K562 (cell line): ENCODE results near the gene C11orf58. TPM values are rescaled to one million over a fixed set of nuclear protein-coding genes. Genes with fewer than 3 reads are reported as not detected.
A peak's percentile ranks its signal among the peaks of the same experiment; 100 is the strongest.

ENCODE experiments used
- ATAC-seq: fragments of 200-7000 bp; cut with Tn5 transposase; 3 replicates; pipeline ENCODE4 v1.9.1; 2020; ENCODE audit warnings: moderate library complexity
- BruUV-seq: library from RNA; stranded (reverse); fragments of 400-500 nt; replicated peaks from 2 replicates; lab custom pipeline; 2021; lab: Mats Ljungman, UMichigan
- CTCF ChIA-PET: fragments of 300-600 bp; formaldehyde crosslinking; extraction: SDS; loops from one replicate; lab custom pipeline; 2021; ENCODE audit warnings: low intra/inter-chr PET ratio; lab: Yijun Ruan, JAX
- POLR2A ChIA-PET: fragments of 300-600, 350-650 bp; sonication (Branson Sonifier 250); formaldehyde crosslinking; extraction: SDS; loops from one replicate; lab custom pipeline; 2021; ENCODE audit warnings: antibody characterized with exemption, inconsistent platforms; lab: Yijun Ruan, JAX
- DNase-seq, 4 experiments: peaks; one replicate each; pipeline versions ENCODE4 v3.0.0 to v3.0.0-alpha.2; 2011 to 2018; ENCODE audit warnings: low spot score in 3 of 4, mixed read lengths in 3 of 4; ENCODE audit errors: extremely low read depth in 1 of 4
- FAIRE-seq: peaks from 2 replicates; lab custom pipeline; 2011; peaks lifted over from hg19 to GRCh38; lab: Jason Lieb, UNC
- H2AFZ ChIP-seq: 2 replicates; pipeline ENCODE4 v1.6.0; 2011; ENCODE audit warnings: low read depth, low read length, control low read depth, inconsistent platforms
- H3K27ac ChIP-seq: fragments of 200-600 bp; 3 replicates; pipeline ENCODE4 v1.8.0; 2011; ENCODE audit warnings: low read depth, mild to moderate bottlenecking, control low read depth, inconsistent platforms, low read length, moderate library complexity, mixed read lengths; ENCODE audit errors: extremely low read depth
- H3K27me3 ChIP-seq, 2 experiments: fragments of 300-600 bp in 1 of 2; 2 replicates in 1 of 2; 3 replicates in 1 of 2; pipeline versions ENCODE4 v1.6.0 to v1.8.0; 2011; ENCODE audit warnings: inconsistent platforms in 2 of 2, low read length in 2 of 2, mild to moderate bottlenecking in 1 of 2, mixed read lengths in 1 of 2, moderate library complexity in 1 of 2; ENCODE audit not compliant: control insufficient read depth in 2 of 2, insufficient read depth in 2 of 2
- H3K36me3 ChIP-seq: fragments of 300-600 bp; 3 replicates; pipeline ENCODE4 v1.8.0; 2011; ENCODE audit warnings: mild to moderate bottlenecking, low read length, inconsistent platforms; ENCODE audit not compliant: control insufficient read depth, insufficient read depth
- H3K4me1 ChIP-seq, 2 experiments: fragments of 200-600 bp in 1 of 2; replicated peaks in 1 of 2; 2 replicates in 1 of 2; 3 replicates in 1 of 2; pipeline versions ENCODE4 v1.5.1 to v1.8.0; 2011; ENCODE audit warnings: inconsistent platforms in 2 of 2, low read length in 2 of 2, mild to moderate bottlenecking in 1 of 2, mixed read lengths in 1 of 2, moderate library complexity in 1 of 2; ENCODE audit not compliant: control insufficient read depth in 2 of 2, insufficient read depth in 2 of 2
- H3K4me2 ChIP-seq: 2 replicates; pipeline ENCODE4 v1.6.1; 2011; ENCODE audit warnings: low read length, control low read depth, inconsistent platforms, mixed read lengths; ENCODE audit not compliant: insufficient read depth
- H3K4me3 ChIP-seq: fragments of 200-600 bp; sonication (generic), shearing (Covaris generic); 2 replicates; pipeline ENCODE4 v1.5.1; 2016; ENCODE audit warnings: control low read depth, inconsistent platforms
- H3K79me2 ChIP-seq: fragments of 200-600 bp; 3 replicates; pipeline ENCODE4 v1.8.0; 2011; ENCODE audit warnings: low read length, inconsistent platforms; ENCODE audit not compliant: control insufficient read depth, insufficient read depth
- H3K9ac ChIP-seq, 2 experiments: 2 replicates each; pipeline versions ENCODE4 v1.6.0 to v1.6.1; 2011; ENCODE audit warnings: low read depth in 2 of 2, low read length in 2 of 2, control low read depth in 1 of 2, inconsistent platforms in 1 of 2, mild to moderate bottlenecking in 1 of 2, mixed read lengths in 1 of 2; ENCODE audit not compliant: insufficient read depth in 1 of 2
- H3K9me1 ChIP-seq: one replicate; pipeline ENCODE4 v1.6.0; 2011; ENCODE audit warnings: inconsistent platforms, mild to moderate bottlenecking, low read length, moderate library complexity; ENCODE audit not compliant: control insufficient read depth, insufficient read depth
- H3K9me3 ChIP-seq: replicated peaks from 2 replicates; pipeline ENCODE4 v1.5.1; 2011; ENCODE audit warnings: low read depth, low read length, inconsistent platforms; ENCODE audit not compliant: control insufficient read depth, insufficient read depth
- H4K20me1 ChIP-seq: replicated peaks from 2 replicates; pipeline ENCODE4 v1.6.1; 2011; ENCODE audit warnings: low read length, inconsistent platforms, mixed read lengths; ENCODE audit not compliant: control insufficient read depth, insufficient read depth
- HDAC6 ChIP-seq: IDR thresholded peaks from 2 replicates; pipeline ENCODE4 v1.6.1; 2012; ENCODE audit warnings: low read depth, mild to moderate bottlenecking, control low read depth, inconsistent platforms, low read length, moderate library complexity
- HMGN3 ChIP-seq: IDR thresholded peaks from 2 replicates; pipeline ENCODE4 v1.6.1; 2011; ENCODE audit warnings: borderline replicate concordance, low read depth, mild to moderate bottlenecking, mixed read lengths, low read length; ENCODE audit not compliant: insufficient read length; ENCODE audit errors: extremely low read depth
- L3MBTL2 ChIP-seq: fragments of 450-650 bp; IDR thresholded peaks from 2 replicates; pipeline ENCODE4 v1.6.1; 2016; ENCODE audit warnings: mild to moderate bottlenecking, moderate library complexity
- MAFK ChIP-seq: IDR thresholded peaks from 2 replicates; pipeline ENCODE4 v1.6.1; 2011; ENCODE audit warnings: low read length, improper control_type of control experiment
- MYBL2 ChIP-seq, 2 experiments: fragments of 450-650 bp in 1 of 2; sonication (generic) in 1 of 2; formaldehyde crosslinking in 1 of 2; IDR thresholded peaks; 2 replicates each; pipeline versions ENCODE4 v1.6.1 to v1.8.1; 2017 to 2022; ENCODE audit warnings: borderline replicate concordance in 1 of 2, inconsistent platforms in 1 of 2, low read depth in 1 of 2, mild to moderate bottlenecking in 1 of 2, missing genetic modification reagents in 1 of 2, moderate library complexity in 1 of 2
- SP1 ChIP-seq: sonication (generic); formaldehyde crosslinking; IDR thresholded peaks from 2 replicates; pipeline ENCODE4 v1.8.1; 2022; ENCODE audit warnings: mild to moderate bottlenecking, missing genetic modification reagents
- ZFX ChIP-seq: sonication (generic); formaldehyde crosslinking; IDR thresholded peaks from 2 replicates; pipeline ENCODE4 v1.8.0; 2022; ENCODE audit warnings: mild to moderate bottlenecking, missing genetic modification reagents, moderate library complexity
- ZNF445 ChIP-seq: fragments of 250-450 bp; sonication (Bioruptor Pico); IDR thresholded peaks from 2 replicates; pipeline ENCODE4 v1.4.0; 2020; ENCODE audit warnings: low read depth, mild to moderate bottlenecking, moderate library complexity
- ZNF79 ChIP-seq: fragments of 250-450 bp; sonication (Bioruptor Pico); IDR thresholded peaks from 2 replicates; pipeline ENCODE4 v1.4.0; 2020; ENCODE audit warnings: low read depth, mild to moderate bottlenecking, moderate library complexity
- WGBS: fragments of 100-300 bp; shearing (Covaris generic); methylation state at CpG from one replicate; pipeline ENCODE4 v1.1.6; 2016; ENCODE audit warnings: low coverage, mixed read lengths; ENCODE audit not compliant: insufficient coverage; ENCODE audit errors: missing lambda C conversion rate; 5-methylcytosine and 5-hydroxymethylcytosine counted together
- in situ Hi-C: fragments of 300-500 bp; cut with MboI; formaldehyde crosslinking; loops from 4 replicates; pipeline ENCODE4 v1.15.0; 2018; ENCODE audit warnings: inconsistent platforms, mixed read lengths
- intact Hi-C: fragments of 100-400 bp; cut with micrococcal nuclease; formaldehyde crosslinking; loops from 2 replicates; pipeline ENCODE4 v1.14.2; 2022
- polyA plus RNA-seq, 8 experiments: library from polyadenylated mRNA; depleted of rRNA in 4 of 8; stranded (reverse) in 5 of 8; unstranded in 3 of 8; fragments of >200 nt; fragmentation: Nextera tagmentation in 2 of 8; fragmentation: Illumina TruSeq in 1 of 8; extraction: Ambion mirVana in 2 of 8; extraction: Trizol in 1 of 8; gene quantifications; 2 replicates each; pipeline versions ENCODE4 v1.2.1 to v1.2.3, GENCODE V29; 2011 to 2014; ENCODE audit warnings: inconsistent platforms in 1 of 8, missing spikeins in 1 of 8
- total RNA-seq, 7 experiments: library from RNA; depleted of rRNA in 6 of 7; stranded (reverse); fragments of >200 nt in 6 of 7; fragmentation: Illumina TruSeq in 2 of 7; extraction: Trizol in 2 of 7; gene quantifications; 2 replicates each; pipeline versions ENCODE4 v1.2.1 to v1.2.3, GENCODE V29; 2011 to 2021; ENCODE audit warnings: low replicate concordance in 1 of 7
- TF ChIP-seq, protein P1 (sequence below): sonication (generic); formaldehyde crosslinking; IDR thresholded peaks from 2 replicates; pipeline ENCODE4 v1.8.1; 2023; ENCODE audit warnings: mild to moderate bottlenecking, missing genetic modification reagents, moderate library complexity
- TF ChIP-seq, protein P2 (sequence below), 2 experiments: fragments of 450-650 bp in 1 of 2; sonication (generic) in 1 of 2; formaldehyde crosslinking in 1 of 2; IDR thresholded peaks in 1 of 2; conservative IDR thresholded peaks in 1 of 2; 2 replicates each; pipeline versions ENCODE4 v1.6.1 to v1.8.1; 2016 to 2023; ENCODE audit warnings: mild to moderate bottlenecking in 2 of 2, moderate library complexity in 2 of 2, inconsistent platforms in 1 of 2, missing genetic modification reagents in 1 of 2
- TF ChIP-seq, protein P3 (sequence below): fragments of 450-650 bp; formaldehyde crosslinking; IDR thresholded peaks from 2 replicates; pipeline ENCODE4 v1.4.0; 2020; ENCODE audit warnings: mild to moderate bottlenecking, moderate library complexity
- TF ChIP-seq, protein P4 (sequence below): sonication (generic); formaldehyde crosslinking; IDR thresholded peaks from 2 replicates; pipeline ENCODE4 v1.4.0; 2020; ENCODE audit warnings: mild to moderate bottlenecking, missing genetic modification reagents

C11orf58 gene
- total and polyA plus RNA-seq, 9 of the 15 experiments (the other 6 are each of a cell fraction or from before 2014, with no cell fraction given) = 104 to 421 (median 247) TPM

DNA sequence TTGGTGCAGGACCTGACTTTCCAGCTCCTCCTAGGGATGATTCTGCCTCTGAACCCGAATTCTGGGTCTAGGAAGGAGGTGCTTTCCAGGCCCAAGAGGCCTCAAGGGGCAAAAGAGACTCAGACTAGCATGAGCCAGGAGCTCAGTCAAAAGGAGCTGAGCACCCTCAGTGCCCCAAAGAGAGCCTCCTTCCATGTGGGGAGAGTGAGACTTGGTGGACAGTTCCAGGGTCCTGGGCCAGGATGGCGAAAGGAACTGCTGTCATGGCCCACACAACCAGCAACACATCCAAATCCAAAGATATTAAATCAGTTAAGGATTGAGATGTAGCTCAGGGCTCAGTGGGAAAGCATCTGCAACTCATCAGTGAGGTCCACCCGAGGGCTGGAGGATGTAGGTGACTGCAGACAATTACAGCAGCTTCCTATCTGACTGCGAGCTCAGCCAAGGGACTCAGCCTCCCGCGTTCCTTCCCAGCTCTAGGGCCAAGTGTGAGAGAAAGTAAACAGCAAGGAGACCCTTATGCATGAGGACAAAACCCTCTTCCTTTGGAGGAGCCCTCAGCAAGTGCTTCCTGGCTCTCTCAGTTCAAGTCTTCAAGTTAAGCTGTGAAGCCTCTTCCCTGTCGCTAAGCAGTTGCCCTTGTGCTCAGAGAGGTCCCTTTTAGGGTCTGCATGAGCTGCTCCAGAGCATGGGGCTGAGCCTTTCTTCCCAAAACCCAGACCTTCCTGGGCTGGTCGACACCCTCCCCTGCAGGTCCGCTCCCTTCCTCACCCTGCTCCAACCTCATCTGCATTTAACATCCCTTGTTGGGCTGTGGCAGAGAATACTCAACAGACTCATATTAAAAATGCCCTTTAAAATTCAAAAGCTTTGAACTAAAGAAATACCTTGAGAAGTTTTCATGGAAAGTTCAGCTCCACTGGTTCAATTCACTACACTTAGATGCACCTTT lies 35.8 kb downstream of the C11orf58 start:
- CTCF ChIA-PET = no interaction called here
- ATAC-seq (no peak), FAIRE-seq (no peak), DNase-seq (peak in 1 of 4 experiments; percentile 3)
- H3K4me1 ChIP-seq = peaks cover 5 to 6% of the 10 kb centered on the region in 2 experiments; a peak in 3 of 5 replicates
- H4K20me1 ChIP-seq = no peaks in the 10 kb centered on the region; the same call in 1 of the 2 replicates
- H2AFZ ChIP-seq = no peak overlapping the region
- H3K4me3 ChIP-seq = no peak overlapping the region
- H3K79me2 ChIP-seq = no peaks in the 10 kb centered on the region
- no peak overlapping the region for H3K27ac ChIP-seq
- intact Hi-C loops (loop anchor here (10.0 kb wide), 1 partner anchor 149 kb away; no protein-coding TSS in a partner anchor), in situ Hi-C loops (no loop called here)
- H3K9me1 ChIP-seq = no peaks in the 10 kb centered on the region
- WGBS = 2% methylated on average over 9 of the region's 9 CpGs
- no peaks in the 10 kb centered on the region for H3K9me3 ChIP-seq
- POLR2A ChIA-PET = interaction anchor here (3.2 kb wide), 1 partner anchor 12 kb away, joined by 15 read pairs; no protein-coding TSS in a partner anchor
- no peak overlapping the region for H3K9ac ChIP-seq
- H3K4me2 ChIP-seq = no peak overlapping the region
- no peaks in the 10 kb centered on the region for H3K36me3 ChIP-seq
- no TSS peak for BruUV-seq
- peaks cover 30 to 59% of the 10 kb centered on the region in 2 experiments for H3K27me3 ChIP-seq
- TF ChIP-seq ZNF79 (CRISPR knock-in tag) (no peak), L3MBTL2 (no peak), ZFX (no peak), HMGN3 (no peak), HDAC6 (no peak), SP1 (no peak), MAFK (no peak), ZNF445 (no peak), MYBL2 (IDR thresholded peaks at IDR 0.05; ENCODE audit: low read depth) (no peak), MYBL2 (CRISPR knock-in tag; IDR thresholded peaks at IDR 0.05; ENCODE audit: borderline replicate concordance) (no peak)
- TF ChIP-seq, protein P1, sequence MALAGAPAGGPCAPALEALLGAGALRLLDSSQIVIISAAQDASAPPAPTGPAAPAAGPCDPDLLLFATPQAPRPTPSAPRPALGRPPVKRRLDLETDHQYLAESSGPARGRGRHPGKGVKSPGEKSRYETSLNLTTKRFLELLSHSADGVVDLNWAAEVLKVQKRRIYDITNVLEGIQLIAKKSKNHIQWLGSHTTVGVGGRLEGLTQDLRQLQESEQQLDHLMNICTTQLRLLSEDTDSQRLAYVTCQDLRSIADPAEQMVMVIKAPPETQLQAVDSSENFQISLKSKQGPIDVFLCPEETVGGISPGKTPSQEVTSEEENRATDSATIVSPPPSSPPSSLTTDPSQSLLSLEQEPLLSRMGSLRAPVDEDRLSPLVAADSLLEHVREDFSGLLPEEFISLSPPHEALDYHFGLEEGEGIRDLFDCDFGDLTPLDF (CRISPR knock-in tag) = no peak
- TF ChIP-seq, protein P2, sequence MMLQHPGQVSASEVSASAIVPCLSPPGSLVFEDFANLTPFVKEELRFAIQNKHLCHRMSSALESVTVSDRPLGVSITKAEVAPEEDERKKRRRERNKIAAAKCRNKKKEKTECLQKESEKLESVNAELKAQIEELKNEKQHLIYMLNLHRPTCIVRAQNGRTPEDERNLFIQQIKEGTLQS (IDR thresholded peaks at IDR 0.05) = no peak
- TF ChIP-seq, protein P2 (CRISPR knock-in tag; conservative IDR thresholded peaks at IDR 0.05) = no peak
- TF ChIP-seq, protein P3, sequence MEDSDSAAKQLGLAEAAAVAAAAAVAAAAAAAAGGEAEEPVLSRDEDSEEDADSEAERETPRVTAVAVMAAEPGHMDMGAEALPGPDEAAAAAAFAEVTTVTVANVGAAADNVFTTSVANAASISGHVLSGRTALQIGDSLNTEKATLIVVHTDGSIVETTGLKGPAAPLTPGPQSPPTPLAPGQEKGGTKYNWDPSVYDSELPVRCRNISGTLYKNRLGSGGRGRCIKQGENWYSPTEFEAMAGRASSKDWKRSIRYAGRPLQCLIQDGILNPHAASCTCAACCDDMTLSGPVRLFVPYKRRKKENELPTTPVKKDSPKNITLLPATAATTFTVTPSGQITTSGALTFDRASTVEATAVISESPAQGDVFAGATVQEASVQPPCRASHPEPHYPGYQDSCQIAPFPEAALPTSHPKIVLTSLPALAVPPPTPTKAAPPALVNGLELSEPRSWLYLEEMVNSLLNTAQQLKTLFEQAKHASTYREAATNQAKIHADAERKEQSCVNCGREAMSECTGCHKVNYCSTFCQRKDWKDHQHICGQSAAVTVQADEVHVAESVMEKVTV = no peak
- TF ChIP-seq, protein P4, sequence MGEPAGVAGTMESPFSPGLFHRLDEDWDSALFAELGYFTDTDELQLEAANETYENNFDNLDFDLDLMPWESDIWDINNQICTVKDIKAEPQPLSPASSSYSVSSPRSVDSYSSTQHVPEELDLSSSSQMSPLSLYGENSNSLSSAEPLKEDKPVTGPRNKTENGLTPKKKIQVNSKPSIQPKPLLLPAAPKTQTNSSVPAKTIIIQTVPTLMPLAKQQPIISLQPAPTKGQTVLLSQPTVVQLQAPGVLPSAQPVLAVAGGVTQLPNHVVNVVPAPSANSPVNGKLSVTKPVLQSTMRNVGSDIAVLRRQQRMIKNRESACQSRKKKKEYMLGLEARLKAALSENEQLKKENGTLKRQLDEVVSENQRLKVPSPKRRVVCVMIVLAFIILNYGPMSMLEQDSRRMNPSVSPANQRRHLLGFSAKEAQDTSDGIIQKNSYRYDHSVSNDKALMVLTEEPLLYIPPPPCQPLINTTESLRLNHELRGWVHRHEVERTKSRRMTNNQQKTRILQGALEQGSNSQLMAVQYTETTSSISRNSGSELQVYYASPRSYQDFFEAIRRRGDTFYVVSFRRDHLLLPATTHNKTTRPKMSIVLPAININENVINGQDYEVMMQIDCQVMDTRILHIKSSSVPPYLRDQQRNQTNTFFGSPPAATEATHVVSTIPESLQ (CRISPR knock-in tag) = no peak
